ENCODE data around the gene UBALD2.
A peak's percentile ranks its signal among the peaks of the same experiment; 100 is the strongest.
"Not testable (repeated sequence)": the region's sequence is repeated elsewhere in the genome, so short reads cannot be mapped to it uniquely, and the experiment has no call there.

UBALD2 gene

DNA sequence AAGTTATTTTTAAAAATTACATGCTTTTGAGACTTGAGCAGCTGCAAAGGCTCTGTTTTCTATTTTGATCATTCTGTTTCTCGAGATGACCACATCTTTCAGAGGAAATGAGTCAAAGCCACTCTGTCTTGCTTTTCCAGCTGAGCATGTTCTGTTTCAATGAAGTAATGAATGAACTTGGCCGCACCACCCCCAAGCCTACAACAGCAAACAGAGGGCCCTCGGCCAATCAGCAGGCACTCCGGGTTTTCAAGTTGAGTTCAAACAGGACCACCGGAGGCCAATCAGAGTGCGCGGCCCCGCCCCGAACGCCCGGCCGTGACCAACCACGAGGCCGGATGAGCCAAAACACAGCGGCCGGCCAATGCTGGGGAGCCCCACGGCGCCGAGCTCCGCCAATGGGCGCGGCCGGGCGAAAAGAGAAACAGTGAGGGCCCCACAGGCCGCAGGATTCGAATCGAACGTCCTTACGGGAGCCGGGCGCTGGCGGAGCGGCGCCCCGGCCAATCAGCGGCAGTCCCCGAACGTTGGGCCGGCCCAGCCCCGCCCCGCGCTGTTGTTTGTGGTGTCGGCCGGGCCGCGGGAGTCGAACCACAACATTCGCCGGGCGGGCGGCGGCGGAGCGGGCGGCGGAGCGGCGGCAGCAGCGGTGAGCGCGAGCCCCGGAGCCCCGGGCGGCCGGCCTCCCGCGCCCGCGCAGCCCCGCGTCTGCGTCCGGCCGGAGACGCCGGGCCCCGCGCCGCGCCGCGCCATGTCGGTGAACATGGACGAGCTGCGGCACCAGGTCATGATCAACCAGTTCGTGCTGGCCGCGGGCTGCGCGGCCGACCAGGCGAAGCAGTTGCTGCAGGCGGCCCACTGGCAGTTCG, at the start of gene UBALD2:
Gene UBALD2 (plus strand): TSS at position 594 of the 869 bp plus-strand sequence. CDS start 158 bp downstream, at position 752.
- DNase-seq, result peak; percentile 100

GRCh38 chr17:76217081-76217480, 48.1 kb upstream of the UBALD2 start:
- DNase-seq, result no peak

DNA sequence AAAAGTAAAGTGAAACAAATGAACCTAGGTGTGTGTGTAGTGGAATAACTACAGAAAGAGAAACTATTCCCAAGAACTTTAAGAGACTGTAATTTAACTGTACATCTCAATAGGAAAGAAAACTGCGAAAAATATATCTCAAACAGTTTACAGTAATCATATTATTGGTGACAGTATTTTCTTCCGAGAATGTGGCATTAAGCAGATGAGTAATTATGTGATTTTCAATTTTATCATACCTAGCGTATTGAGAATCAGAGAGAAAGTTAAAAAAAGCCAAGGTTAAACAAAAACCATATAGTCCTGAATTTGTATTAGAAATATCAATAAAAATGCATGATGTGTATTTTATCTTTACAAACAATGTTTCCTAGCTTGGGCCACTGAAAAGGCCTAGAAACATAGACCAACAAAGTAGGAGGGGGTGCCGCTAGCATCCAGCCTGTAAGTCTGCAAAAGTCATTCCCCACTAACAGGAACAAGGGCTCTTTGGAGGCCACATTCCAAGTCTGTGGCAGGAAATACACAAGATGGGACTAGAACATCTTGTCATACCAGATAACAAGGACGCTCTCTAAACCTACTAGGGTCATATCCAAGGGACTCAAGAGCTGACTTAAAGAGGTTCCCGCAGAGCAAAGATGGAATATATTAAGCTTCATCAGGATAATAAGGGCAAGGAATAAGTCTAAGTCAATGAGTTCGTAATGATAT, 45.3 kb upstream of the UBALD2 start:
- no peak for DNase-seq

- DNase-seq, result no peak
Observed at GRCh38 chr17:76223802-76224201, 41.3 kb upstream of the UBALD2 start.

DNA sequence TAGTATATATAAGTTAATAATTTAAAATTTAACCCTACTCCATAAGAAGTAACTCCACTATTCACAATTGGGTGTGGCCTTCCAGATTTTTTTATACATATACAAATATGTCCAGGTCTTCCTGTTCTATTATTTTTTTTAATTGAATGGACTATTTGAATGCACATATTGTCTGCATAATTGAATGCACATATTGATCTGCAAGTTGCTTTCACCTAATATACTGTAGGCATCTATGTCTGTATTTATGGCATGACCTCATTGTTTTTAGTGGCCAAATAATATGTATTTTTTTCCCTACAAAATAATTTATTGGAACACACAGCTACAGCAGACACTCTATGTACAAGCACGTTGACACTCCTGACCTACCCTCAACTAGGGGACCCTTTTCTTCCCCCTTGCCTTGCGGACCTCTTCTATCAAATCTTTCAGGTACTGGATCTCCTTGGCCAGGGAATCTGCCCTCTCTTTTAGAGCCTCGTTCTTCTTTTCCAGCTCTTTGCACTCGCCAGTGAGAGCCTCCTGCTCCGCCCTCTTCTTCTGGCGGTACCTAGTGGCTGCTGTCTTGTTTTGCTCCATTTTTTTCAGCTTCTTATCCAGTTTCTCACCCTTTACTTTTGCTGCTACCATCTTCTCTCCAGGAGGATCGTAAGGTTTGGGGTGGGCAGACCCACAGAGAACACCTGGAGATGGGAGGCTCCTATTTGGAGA, 39.6 kb upstream of the UBALD2 start:
- DNase-seq, result not testable (repeated sequence)

- DNase-seq, result not testable (repeated sequence)
Observed at GRCh38 chr17:76226749-76227148, 38.4 kb upstream of the UBALD2 start.

GRCh38 chr17:76232342-76232741, 32.8 kb upstream of the UBALD2 start:
- no peak for DNase-seq

GRCh38 chr17:76233588-76234353, 31.4 kb upstream of the UBALD2 start:
- no peak for DNase-seq

DNA sequence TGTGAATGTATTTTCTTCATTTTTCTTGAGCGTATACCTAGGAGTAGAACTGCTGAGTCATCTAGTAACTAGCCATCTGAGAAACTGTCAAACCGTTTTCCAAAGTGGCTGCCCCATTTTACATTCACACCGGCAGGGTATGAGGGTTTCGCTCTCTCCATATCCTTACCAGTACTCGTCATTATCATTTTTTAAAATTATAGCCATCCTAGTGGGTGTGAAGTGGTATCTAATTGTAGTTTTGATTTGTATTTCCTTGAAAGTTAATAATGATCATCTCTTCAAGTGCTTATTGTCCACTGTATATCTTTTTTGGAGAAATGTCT, 30.8 kb upstream of the UBALD2 start:
- no peak for DNase-seq

DNA sequence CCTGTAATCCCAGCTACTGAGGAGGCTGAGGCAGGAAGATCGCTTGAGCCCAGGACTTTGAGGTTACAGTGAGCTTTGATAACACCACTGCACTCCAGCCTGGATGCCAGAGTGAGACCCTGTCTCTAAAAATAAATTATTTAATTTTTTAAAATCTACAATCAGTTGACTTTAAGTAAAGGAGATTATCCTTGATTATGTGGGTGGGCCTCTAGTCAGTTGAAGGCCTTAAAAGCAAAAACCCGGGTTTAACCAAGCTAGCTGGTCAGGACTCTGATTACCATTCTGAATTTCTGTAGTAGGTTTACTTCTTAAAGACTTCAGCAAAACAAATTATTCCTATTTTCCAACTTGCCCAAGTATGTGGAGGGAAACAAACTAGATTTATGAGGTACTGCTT, 29.3 kb upstream of the UBALD2 start:
- no peak for DNase-seq

DNA sequence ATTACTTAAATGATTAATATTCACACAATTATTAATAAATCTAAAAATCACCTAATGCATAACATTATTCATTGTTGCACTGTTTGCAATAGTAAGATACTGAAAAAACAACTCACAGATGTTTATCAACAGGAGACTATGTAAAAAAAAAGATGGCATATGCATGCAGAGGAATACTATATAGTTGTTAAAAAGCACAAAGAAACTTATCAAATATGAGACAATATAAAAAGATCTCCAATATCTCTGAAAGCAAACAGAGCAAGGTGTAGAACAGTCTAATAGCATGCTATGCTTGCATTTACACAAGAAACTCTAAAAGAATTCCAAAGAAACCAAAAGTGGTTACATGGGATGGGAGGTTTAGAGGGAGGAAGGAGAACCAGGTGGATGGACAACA, 28.5 kb upstream of the UBALD2 start:
- no peak for DNase-seq

DNA sequence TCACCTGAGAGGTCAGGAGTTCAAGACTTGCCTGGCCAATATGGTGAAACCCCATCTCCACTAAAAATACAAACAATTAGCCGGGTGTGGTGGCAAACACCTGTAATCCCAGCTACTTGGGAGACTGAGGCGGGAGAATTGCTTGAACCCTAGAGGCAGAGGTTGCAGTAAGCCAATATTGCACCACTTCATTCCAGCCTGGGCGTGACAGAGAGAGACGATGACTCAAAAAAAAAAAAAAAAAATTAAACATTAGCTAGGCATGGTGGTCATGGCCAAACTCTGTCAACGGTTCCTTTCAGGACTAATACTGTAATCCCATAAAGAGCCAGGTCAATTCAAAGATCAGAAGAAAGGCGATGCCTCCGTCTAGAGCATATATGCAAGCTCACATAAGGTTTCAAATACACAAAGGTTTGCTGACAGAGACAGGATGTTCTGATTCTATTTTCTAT, 27.3 kb upstream of the UBALD2 start:
- DNase-seq, result peak; percentile 26

DNA sequence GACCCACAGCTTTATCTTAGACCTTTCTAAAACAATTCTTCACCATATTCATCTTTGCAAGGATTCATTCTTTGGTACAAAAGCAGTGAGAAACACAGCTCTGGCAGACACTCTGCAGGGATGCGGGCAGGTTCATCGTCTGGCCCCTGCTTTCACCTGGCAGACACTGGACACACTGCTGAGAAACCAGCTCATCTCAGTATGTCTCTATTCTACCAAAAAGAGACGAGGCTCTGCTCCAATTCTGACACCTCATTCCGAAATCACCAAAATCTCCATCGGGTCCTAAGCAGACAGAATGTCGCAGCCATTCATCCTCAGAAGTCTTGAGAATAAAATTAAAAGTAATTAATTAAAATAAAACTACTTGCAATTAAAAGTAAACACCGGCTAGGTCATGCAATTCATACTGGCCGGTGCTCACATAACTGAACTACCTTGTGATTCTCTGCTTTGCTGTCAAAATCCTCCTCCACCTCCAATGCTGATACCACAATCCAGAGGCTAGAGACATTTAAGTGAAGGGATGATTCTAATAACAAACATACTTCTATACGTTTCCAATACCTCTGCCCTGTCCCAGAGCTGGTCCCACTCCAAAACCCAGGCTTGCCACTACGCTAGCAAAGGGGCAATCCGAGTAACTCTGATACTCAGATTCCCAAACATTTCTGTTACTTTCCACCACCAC, 26.2 kb upstream of the UBALD2 start:
- DNase-seq, result no peak

GRCh38 chr17:76239538-76240274, 25.4 kb upstream of the UBALD2 start:
- DNase-seq, result no peak

DNA sequence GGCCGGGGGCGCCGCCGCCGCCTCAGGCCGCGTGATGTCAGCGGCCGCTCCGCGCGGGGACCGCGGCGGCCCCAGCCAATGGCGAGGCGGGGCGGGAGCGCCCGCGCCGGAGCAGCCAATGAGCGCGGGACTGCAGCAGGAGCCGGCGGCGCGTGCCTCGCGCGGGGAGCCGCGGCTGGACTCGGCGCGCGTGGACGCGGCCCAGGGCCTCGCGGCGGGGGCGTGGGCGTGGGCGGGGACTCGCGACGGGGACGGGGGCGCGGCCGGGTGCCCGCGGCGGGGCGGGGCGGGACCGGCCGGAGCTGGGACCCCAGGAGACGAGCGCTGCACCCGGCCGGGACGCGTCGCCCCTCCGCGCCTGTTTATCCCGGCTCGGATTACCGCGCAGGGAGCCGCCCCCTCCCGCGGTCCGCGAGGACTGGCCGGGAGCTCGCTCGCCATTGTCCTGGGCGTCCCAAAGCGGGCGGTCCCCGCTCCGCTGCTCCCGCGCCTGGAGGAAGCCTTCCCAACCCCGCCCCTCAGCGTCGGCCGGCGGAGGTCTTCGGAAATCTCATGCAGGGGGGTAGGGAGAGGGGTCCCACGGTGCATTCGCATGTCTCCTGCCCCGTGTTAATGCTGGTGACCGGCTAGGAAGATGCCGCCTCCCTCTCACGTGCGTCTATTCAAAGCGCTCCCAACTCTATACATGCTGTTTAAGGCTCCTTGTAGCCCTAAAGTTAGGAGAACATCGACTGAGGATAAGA, 24.5 kb upstream of the UBALD2 start, which contains the start of gene RNF157:
Gene RNF157 (minus strand): TSS at position 33 of the 743 bp plus-strand sequence. CDS start 253 bp downstream, outside the sequence.
- DNase-seq, result peak; percentile 43

- no peak for DNase-seq
Observed at GRCh38 chr17:76241204-76241538, 24.0 kb upstream of the UBALD2 start.

DNA sequence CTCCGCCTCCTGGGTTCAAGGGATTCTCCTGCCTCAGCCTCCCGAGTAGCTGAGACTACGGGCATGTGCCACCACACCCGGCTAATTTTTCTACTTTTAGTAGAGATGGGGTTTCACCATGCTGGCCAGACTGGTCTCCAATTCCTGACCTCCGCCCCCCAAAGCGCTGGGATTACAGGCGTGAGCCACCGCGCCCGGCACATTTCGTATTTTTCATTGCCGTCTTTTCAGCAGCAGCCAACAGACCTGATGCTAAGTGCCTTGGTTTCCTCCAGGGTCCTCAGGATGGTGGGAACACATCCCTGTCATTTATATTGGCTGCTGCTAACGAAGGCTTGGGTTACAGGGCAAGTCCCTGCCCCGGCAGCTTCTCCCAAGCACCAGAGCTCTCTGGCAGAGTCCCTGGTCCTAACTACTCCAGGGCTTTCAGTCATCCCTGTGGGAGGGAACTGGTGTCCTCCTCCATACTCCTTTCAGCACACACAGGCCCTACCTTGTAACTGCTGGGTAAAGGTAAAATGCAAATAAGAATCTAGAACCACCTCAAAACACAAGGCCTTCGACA, 23.4 kb upstream of the UBALD2 start:
- DNase-seq, result no peak

GRCh38 chr17:76243826-76244679, 21.1 kb upstream of the UBALD2 start:
- DNase-seq, result no peak

GRCh38 chr17:76244721-76245120, 20.4 kb upstream of the UBALD2 start:
- not testable (repeated sequence) for DNase-seq

Measured in inflammatory macrophage treated with lipopolysaccharide for 4 hours (primary cell).